Osteocyte (in vitro differentiated cells): ENCODE results near the gene ACBD4. TPM values are rescaled to one million over a fixed set of nuclear protein-coding genes. Genes with fewer than 3 reads are reported as not detected.

Experiments
- DNase-seq: peaks from one replicate; pipeline ENCODE4 v3.0.0; 2021; ENCODE audit warnings: mixed read lengths; ENCODE audit not compliant: unreplicated experiment; ENCODE audit errors: extremely low spot score
- H3K27ac Mint-ChIP-seq: one replicate; pipeline ENCODE4 v1.8.0; 2021; ENCODE audit warnings: mild to moderate bottlenecking, mixed read lengths; ENCODE audit not compliant: unreplicated experiment
- H3K27me3 Mint-ChIP-seq: one replicate; pipeline ENCODE4 v1.8.0; 2021; ENCODE audit warnings: mixed read lengths; ENCODE audit not compliant: unreplicated experiment
- H3K36me3 Mint-ChIP-seq: one replicate; pipeline ENCODE4 v1.8.0; 2021; ENCODE audit warnings: mixed read lengths; ENCODE audit not compliant: unreplicated experiment
- H3K4me1 Mint-ChIP-seq: one replicate; pipeline ENCODE4 v1.8.0; 2021; ENCODE audit warnings: mixed read lengths; ENCODE audit not compliant: unreplicated experiment
- H3K4me3 Mint-ChIP-seq: one replicate; pipeline ENCODE4 v1.8.0; 2021; ENCODE audit warnings: mild to moderate bottlenecking, moderate library complexity, mixed read lengths; ENCODE audit not compliant: unreplicated experiment
- H3K9me3 Mint-ChIP-seq: one replicate; pipeline ENCODE4 v1.8.0; 2021; ENCODE audit warnings: mixed read lengths; ENCODE audit not compliant: unreplicated experiment
- microRNA-seq: library from miRNA; unstranded; fragments of <30 nt; microRNA quantifications from one replicate; pipeline ENCODE4 v1.1.0, GENCODE V29; 2020; ENCODE audit not compliant: unreplicated experiment
- total RNA-seq: library from RNA; stranded (reverse); gene quantifications from 2 replicates; pipeline ENCODE4 v1.2.1, GENCODE V29; 2021
- TF ChIP-seq, protein P1 (sequence below): fragments of 200-600 bp; sonication (generic); IDR thresholded peaks from 2 replicates; pipeline ENCODE4 v1.5.0; 2021; ENCODE audit warnings: antibody characterized with exemption, mild to moderate bottlenecking, moderate library complexity

Gene ACBD4
- total RNA-seq, 1 donor from 2014 or later, result 8.1 TPM

DNA sequence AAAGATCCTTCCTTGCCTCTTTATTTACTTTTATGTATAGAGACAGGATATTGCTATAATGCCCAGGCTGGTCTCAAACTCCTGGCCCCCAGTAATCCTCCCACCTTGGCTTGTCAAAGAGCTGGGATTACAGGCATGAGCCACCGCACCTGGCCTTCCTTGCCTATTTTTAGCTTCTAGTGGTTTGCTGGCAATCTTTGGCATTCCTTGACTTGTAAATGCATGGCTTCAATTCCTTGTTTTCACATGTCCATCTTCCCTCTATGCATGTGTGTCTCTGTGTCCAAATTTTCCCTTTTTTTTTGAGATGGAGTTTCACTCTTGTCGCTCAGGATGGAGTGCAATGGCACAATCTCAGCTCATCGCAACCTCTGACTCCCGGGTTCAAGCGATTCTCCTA lies 48.7 kb downstream of the ACBD4 start:
- H3K27ac Mint-ChIP-seq, result no peak overlapping the region
- no peaks in the 10 kb centered on the region for H3K9me3 Mint-ChIP-seq
- H3K4me3 Mint-ChIP-seq, result no peak overlapping the region
- no peaks in the 10 kb centered on the region for H3K4me1 Mint-ChIP-seq
- no peaks in the 10 kb centered on the region for H3K27me3 Mint-ChIP-seq
- no peaks in the 10 kb centered on the region for H3K36me3 Mint-ChIP-seq
- no peak for DNase-seq
- TF ChIP-seq, protein P1, sequence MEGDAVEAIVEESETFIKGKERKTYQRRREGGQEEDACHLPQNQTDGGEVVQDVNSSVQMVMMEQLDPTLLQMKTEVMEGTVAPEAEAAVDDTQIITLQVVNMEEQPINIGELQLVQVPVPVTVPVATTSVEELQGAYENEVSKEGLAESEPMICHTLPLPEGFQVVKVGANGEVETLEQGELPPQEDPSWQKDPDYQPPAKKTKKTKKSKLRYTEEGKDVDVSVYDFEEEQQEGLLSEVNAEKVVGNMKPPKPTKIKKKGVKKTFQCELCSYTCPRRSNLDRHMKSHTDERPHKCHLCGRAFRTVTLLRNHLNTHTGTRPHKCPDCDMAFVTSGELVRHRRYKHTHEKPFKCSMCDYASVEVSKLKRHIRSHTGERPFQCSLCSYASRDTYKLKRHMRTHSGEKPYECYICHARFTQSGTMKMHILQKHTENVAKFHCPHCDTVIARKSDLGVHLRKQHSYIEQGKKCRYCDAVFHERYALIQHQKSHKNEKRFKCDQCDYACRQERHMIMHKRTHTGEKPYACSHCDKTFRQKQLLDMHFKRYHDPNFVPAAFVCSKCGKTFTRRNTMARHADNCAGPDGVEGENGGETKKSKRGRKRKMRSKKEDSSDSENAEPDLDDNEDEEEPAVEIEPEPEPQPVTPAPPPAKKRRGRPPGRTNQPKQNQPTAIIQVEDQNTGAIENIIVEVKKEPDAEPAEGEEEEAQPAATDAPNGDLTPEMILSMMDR, result no peak

DNA sequence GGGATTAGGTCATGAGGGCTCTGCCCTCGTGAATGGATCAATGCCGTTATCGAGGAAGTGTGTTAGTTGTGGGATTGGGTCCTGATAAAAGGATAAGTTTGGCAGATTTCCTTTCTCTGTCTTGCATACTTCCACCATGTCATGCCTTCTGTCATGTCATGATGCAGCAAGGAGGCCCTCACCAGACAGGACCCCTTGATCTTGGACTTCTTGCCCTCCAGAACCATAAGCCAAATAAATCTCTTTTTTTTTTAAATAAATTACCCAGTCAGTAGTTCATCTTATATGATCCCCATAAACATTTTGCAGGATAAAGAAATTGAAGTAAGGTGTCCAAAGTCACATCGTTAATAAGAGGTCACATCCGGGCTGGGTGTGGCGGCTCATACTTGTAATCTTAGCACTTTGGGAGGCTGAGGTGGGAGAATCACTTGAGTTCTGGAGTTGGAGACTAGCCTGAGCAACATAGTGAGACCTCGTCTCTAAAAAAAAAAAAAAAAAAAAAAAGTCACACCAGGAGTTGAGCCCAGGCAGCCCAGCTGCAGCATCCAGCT lies 51.4 kb downstream of the ACBD4 start:
- Mint-ChIP-seq H3K36me3 (no peaks in the 10 kb centered on the region), H3K27me3 (no peaks in the 10 kb centered on the region), H3K9me3 (no peaks in the 10 kb centered on the region), H3K4me3 (no peak overlapping the region), H3K27ac (no peak overlapping the region), H3K4me1 (no peaks in the 10 kb centered on the region)
- DNase-seq, result no peak
- TF ChIP-seq, protein P1, result no peak

DNA sequence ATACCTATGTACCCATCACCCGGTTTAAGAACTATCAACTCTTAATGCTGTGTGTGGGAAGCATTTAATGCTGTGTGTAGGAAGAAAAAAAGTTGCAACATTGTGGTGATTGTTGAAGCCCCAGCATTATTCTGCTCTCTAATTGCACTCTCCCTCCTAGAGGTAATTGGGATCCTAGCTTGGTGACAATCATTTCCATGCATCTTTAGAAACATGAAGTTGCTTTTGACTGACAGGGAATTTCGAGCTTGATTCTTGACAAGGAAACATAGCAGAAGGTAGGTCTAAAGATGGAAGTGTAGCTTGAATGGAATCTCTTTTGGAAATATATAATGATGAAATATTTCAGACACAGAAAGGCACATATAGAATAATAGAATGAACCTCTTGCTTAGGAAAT lies 53.5 kb downstream of the ACBD4 start:
- Mint-ChIP-seq H3K27me3 (no peaks in the 10 kb centered on the region), H3K27ac (no peak overlapping the region), H3K4me3 (no peak overlapping the region), H3K4me1 (no peaks in the 10 kb centered on the region), H3K9me3 (no peaks in the 10 kb centered on the region), H3K36me3 (no peaks in the 10 kb centered on the region)
- TF ChIP-seq, protein P1, result no peak
- DNase-seq, result no peak

DNA sequence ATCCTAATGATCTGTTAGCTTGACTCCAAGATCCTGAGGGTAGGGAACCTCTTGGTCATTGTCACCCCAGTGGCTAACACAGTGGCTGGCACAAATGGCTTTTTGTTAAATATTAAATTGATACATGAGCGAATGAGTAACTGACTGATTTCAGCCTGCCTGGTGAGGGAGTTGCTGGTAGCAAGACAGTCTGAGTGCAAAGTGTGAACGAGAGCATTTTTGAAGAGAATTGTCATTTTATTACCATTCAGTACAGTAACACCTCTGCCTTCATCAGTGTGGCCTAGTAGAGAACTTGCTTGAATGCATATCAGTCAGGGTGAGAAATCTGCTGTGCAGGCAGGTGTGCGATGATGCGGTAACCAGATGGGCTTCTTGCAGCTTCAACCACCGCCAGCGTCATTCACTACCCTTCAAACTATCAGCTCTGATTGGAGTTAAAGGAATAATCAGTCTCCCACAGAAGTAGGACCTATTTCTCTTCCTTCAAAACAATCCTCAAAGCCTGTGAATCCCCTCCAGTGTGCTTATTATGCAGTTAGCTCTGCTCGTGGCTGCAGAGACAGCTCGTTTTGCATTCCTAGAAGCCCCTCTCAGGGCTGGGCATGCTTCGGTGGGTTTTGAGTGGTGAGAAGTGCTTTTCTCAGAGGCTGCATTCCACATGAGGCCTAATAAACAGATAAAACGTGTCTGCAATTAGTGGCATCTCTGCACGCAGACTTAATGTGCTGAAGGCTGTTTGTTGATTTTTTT lies 55.2 kb downstream of the ACBD4 start:
- Mint-ChIP-seq H3K36me3 (no peaks in the 10 kb centered on the region), H3K4me1 (no peaks in the 10 kb centered on the region), H3K9me3 (no peaks in the 10 kb centered on the region), H3K27ac (no peak overlapping the region), H3K27me3 (no peaks in the 10 kb centered on the region), H3K4me3 (no peak overlapping the region)
- TF ChIP-seq, protein P1, result no peak
- DNase-seq, result no peak

Small RNAs within 50 kb of the gene (microRNA-seq; reads per million reads assigned to microRNA genes)
- not detected for gene MIR6784

Other genes starting within 250 kb of the ACBD4 start
- 95.6 and 102 TPM in 2 replicates for gene EFTUD2, start 236.2 kb upstream of the ACBD4 start, total RNA-seq
- gene GFAP, start 220.2 kb upstream of the ACBD4 start, total RNA-seq, result not detected in 2 replicates
- gene KIF18B, start 187.9 kb upstream of the ACBD4 start, total RNA-seq, result 5.6 and 6.9 TPM in 2 replicates
- gene C1QL1, start 167.4 kb upstream of the ACBD4 start, total RNA-seq, result 1.2 and 1.4 TPM in 2 replicates
- gene DCAKD, start 84.1 kb upstream of the ACBD4 start, total RNA-seq, result 41.3 and 42.2 TPM in 2 replicates
- gene NMT1, start 74.4 kb upstream of the ACBD4 start, total RNA-seq, result 92.4 and 97.9 TPM in 2 replicates
- gene PLCD3, start 3.2 kb upstream of the ACBD4 start, total RNA-seq, result 92.3 and 111 TPM in 2 replicates
- 42.0 and 44.5 TPM in 2 replicates for gene HEXIM1, start 12.8 kb downstream of the ACBD4 start, total RNA-seq
- 6.4 and 9.8 TPM in 2 replicates for gene HEXIM2, start 26.2 kb downstream of the ACBD4 start, total RNA-seq
- gene FMNL1, start 86.2 kb downstream of the ACBD4 start, total RNA-seq, result 2.0 and 2.8 TPM in 2 replicates
- 0.18 TPM in 1 of 2 replicates, not detected in the other for gene SPATA32, start 126.4 kb downstream of the ACBD4 start, total RNA-seq
- gene MAP3K14, start 181.3 kb downstream of the ACBD4 start, total RNA-seq, result 12.7 and 13.2 TPM in 2 replicates